Right lobe of liver (tissue), 4 donors: ENCODE results near the gene ZNF687.

Experiments
- POLR2A ChIP-seq: fragments of 450-650 bp; IDR thresholded peaks from one replicate; pipeline ENCODE4 v1.6.1; 2017; ENCODE audit warnings: antibody characterized with exemption, mild to moderate bottlenecking
- TF ChIP-seq, protein P1 (sequence below), 4 donors: fragments of 200-600 bp in 3 of 4; fragments of 450-650 bp in 1 of 4; IDR thresholded peaks; one replicate each; pipeline versions ENCODE4 v1.5.1 to v1.8.0; 2016 to 2022; ENCODE audit warnings: antibody characterized with exemption in 4 of 4, mild to moderate bottlenecking in 2 of 4
- donor health status: DM: no; HTN: no; CAD: no.
- donor health status: DM: no; HTN: no; CAD: no.
- donor health status: DM: no; HTN: yes; CAD: no.

- TF ChIP-seq, protein P1, sequence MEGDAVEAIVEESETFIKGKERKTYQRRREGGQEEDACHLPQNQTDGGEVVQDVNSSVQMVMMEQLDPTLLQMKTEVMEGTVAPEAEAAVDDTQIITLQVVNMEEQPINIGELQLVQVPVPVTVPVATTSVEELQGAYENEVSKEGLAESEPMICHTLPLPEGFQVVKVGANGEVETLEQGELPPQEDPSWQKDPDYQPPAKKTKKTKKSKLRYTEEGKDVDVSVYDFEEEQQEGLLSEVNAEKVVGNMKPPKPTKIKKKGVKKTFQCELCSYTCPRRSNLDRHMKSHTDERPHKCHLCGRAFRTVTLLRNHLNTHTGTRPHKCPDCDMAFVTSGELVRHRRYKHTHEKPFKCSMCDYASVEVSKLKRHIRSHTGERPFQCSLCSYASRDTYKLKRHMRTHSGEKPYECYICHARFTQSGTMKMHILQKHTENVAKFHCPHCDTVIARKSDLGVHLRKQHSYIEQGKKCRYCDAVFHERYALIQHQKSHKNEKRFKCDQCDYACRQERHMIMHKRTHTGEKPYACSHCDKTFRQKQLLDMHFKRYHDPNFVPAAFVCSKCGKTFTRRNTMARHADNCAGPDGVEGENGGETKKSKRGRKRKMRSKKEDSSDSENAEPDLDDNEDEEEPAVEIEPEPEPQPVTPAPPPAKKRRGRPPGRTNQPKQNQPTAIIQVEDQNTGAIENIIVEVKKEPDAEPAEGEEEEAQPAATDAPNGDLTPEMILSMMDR (IDR thresholded peaks at IDR 0.05): no peak
- TF ChIP-seq POLR2A: no peak
Observed at GRCh38 chr1:151312826-151313225, 30.7 kb downstream of the ZNF687 start.
